Astrocyte of the cerebellum (primary cell): ENCODE data around the gene NECAB3.
A peak's percentile ranks its signal among the peaks of the same experiment; 100 is the strongest.
"Not testable (repeated sequence)": the region's sequence is repeated elsewhere in the genome, so short reads cannot be mapped to it uniquely, and the experiment has no call there.

Experiments
- DNase-seq: peaks from one replicate; pipeline ENCODE4 v3.0.0-alpha.2; 2011; ENCODE audit warnings: low read depth
- H3K4me3 ChIP-seq: 2 replicates; pipeline ENCODE4 v1.5.1; 2011; ENCODE audit warnings: mild to moderate bottlenecking, low read depth, low read length, moderate library complexity
- in situ Hi-C: cut with HindIII; loops from 2 replicates; pipeline ENCODE4 v1.10.0; 2017; ENCODE audit warnings: low sequenced_read_pairs
- TF ChIP-seq, protein P1 (sequence below): IDR thresholded peaks from 2 replicates; pipeline ENCODE4 v1.5.1; 2012; ENCODE audit warnings: low read length, low read depth, moderate library complexity, mild to moderate bottlenecking; ENCODE audit errors: missing control alignments

The NECAB3 gene

DNA sequence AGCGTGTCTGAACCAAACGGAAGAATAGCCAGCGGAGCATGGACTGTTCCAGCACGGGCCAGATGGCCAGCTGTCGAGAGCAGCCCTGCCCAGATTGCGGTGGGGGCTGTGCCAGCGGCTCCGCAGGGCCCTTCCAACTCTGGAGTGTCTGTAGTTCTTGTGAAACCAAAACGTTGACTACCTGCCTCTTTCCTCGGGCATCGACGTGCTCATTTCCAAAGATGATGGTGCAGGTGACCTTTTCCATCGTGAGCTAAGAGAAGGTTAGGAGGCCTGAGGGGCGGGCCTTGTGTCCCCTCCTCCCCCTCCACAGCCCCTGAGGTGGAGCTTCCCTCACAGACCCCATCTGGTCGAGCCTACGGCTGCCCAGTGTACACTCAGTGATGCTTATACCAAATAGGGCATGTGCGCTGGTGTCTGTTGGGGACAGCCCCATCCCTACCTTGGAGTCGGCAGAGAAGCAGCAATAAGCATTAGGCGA is 25.0 kb downstream of the NECAB3 start:
- DNase-seq: no peak
- TF ChIP-seq, protein P1, sequence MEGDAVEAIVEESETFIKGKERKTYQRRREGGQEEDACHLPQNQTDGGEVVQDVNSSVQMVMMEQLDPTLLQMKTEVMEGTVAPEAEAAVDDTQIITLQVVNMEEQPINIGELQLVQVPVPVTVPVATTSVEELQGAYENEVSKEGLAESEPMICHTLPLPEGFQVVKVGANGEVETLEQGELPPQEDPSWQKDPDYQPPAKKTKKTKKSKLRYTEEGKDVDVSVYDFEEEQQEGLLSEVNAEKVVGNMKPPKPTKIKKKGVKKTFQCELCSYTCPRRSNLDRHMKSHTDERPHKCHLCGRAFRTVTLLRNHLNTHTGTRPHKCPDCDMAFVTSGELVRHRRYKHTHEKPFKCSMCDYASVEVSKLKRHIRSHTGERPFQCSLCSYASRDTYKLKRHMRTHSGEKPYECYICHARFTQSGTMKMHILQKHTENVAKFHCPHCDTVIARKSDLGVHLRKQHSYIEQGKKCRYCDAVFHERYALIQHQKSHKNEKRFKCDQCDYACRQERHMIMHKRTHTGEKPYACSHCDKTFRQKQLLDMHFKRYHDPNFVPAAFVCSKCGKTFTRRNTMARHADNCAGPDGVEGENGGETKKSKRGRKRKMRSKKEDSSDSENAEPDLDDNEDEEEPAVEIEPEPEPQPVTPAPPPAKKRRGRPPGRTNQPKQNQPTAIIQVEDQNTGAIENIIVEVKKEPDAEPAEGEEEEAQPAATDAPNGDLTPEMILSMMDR: no peak
- in situ Hi-C loops: no loop called here
- no peak overlapping the region for H3K4me3 ChIP-seq

DNA sequence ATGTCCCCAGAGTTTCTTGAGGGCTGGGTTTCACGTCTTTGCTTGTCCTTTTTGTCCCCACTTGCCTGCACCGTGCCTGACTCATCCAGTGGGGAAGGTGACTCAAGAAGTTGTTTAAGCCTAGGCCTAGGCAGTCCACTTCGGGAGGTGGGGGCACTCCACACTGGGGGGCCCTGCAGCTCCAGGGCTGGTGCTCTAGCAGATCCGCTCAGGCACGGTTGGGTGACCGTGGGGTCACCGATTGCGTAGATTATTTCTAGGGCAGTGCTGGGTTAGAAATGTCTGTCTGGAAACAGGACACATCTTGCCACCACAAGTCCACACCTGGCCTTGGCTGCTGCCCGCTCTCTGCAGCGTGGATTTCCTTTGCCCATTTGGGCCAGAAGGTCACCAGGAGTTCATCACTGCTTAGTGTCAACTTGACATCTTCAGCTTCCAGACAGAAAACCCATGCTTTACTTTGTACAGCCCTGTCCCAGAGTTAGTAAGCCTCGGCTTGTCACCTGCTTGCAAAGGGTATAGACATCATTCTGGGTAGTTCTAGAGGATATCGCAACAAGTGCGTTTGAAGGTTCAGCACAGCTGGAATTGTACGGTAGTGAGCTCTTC is 25.7 kb downstream of the NECAB3 start:
- TF ChIP-seq, protein P1: no peak
- no peak overlapping the region for H3K4me3 ChIP-seq
- in situ Hi-C loops: no loop called here
- no peak for DNase-seq

DNA sequence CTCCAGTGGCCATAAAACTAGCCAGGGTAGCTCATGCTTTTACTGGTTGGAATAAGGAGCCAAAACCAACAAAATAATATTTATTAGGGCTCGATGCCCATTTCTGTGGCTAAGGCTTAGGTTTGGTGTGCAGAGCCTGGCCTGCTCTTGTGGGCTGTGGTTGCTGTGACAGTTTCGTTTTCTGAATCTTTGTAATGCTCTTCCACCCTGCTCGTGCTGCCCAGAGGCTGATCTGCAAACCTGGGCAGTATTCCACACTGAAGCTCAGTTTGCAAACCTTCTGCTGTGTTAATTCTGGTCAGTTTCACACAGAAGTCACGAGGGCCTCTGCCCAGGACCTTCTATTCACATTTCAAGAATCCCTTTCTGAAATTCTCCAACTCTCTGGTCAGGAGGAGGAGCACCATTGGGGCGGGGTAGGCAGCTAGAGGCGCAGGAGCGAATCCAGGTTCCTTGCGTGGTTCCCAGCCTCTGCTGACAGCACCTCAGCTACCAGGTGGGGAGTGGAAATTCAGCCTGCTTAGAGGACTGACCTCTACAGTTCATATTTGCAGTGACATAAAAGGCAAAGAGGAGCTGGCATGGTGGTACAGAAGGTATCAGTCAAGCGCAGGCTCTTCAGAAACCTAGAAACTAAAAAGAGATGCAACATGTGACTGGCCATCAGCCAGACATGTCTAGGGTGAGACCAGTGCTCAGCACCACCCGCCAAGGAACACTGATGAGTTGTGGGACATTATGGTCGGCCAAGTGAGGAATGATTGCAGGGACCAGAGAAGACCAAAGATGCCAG is 26.4 kb downstream of the NECAB3 start:
- H3K4me3 ChIP-seq: no peak overlapping the region
- TF ChIP-seq, protein P1: no peak
- peak; percentile 95 for DNase-seq
- in situ Hi-C loops: no loop called here

DNA sequence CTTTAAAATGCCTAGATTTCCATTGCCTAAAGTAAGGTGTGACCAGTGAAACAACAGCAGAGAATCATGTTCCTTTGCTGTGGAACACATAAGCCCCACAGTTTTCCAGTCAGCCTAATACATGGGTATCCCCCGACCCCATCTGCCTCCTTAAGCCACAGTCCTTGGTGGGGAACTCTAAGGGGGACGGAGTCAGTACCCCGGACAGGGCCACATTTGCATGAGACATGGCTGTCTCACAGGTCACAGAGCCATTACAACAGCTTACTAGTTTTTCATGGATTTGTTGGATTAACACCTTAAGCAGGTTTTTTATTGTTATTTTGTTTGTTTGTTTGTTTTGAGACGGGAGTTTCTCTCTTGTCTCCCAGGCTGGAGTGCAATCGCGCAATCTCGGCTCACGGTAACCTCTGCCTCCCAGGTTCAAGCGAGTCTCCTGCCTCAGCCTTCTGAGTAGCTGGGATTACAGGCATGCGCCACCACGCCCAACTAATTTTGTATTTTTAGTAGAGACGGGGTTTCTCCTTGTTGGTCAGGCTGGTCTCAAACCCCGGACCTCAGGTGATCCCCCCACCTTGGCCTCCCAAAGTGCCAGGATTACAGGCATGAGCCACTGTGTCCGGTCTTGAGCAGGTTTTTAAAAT is 27.1 kb downstream of the NECAB3 start:
- DNase-seq, in situ Hi-C loops, H3K4me3 ChIP-seq: not testable (repeated sequence)

DNA sequence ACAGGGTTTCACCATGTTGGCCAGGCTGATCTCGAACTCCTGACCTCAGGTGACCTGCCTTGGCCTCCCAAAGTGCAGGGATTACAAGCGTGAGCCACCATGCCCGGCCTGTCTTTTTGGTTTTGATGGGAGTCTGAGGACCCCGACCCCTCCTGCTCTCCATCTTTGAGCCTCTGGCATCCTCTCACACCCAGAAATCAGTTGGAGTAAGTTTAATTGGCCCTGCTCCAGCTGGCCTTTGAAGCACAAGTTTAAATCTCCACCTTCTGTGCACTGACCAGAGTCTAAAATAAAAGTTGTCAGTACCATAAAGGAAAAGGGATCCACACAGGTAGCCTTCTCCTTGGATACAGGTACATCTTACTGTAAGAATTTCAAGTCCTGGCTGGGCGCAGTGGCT is 28.0 kb downstream of the NECAB3 start:
- no peak for DNase-seq
- TF ChIP-seq, protein P1: no peak

DNA sequence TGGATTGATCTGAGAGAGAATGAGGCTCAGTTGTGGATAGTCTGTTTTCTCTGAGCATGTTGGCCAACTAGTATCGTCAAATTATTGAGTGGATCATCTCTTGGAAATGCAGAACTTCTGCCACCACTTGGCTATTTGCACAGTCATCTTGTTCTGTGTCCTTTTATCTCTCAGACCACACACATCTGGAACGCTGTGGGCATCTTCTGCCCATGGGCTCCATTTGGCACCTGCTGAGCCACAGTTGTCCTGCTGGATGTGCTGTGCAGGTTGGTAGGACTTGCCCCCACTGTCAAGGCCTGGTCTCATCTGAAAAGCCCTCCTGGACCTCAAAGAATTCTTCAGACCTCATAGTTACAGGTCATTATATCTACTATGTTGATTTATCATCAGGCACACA is 28.8 kb downstream of the NECAB3 start:
- TF ChIP-seq, protein P1: no peak
- H3K4me3 ChIP-seq: no peak overlapping the region
- DNase-seq: no peak
- in situ Hi-C loops: no loop called here

More for the DNA sequence above, 28.0 kb downstream of the NECAB3 start:
- H3K4me3 ChIP-seq: no peak overlapping the region
- in situ Hi-C loops: no loop called here

DNA sequence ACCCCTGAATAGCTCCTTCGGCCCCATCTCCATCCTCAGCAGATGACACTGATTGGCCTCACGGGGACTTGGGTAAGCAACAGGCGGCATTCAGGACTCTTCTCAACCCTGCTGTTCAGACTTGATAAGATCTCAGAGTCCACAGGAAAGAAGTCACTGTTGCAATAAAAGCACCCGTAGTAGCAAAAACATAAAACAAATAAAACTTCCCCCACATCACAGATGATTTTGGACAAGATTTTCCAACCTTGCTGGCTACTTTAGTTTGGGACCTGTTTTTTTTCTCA is 29.2 kb downstream of the NECAB3 start:
- no peak overlapping the region for H3K4me3 ChIP-seq
- TF ChIP-seq, protein P1: no peak
- DNase-seq: no peak
- in situ Hi-C loops: no loop called here
